SH-SY5Y (cell line): ENCODE measurements around the gene CMTM2.

Source experiments
- GATA2 ChIP-seq: IDR thresholded peaks from 2 replicates; pipeline ENCODE4 v1.6.1; 2011; ENCODE audit warnings: mild to moderate bottlenecking, low read depth, low read length
- GATA3 ChIP-seq: IDR thresholded peaks from 2 replicates; pipeline ENCODE4 v1.6.1; 2011; ENCODE audit warnings: low read depth, mild to moderate bottlenecking, low read length, moderate library complexity

DNA sequence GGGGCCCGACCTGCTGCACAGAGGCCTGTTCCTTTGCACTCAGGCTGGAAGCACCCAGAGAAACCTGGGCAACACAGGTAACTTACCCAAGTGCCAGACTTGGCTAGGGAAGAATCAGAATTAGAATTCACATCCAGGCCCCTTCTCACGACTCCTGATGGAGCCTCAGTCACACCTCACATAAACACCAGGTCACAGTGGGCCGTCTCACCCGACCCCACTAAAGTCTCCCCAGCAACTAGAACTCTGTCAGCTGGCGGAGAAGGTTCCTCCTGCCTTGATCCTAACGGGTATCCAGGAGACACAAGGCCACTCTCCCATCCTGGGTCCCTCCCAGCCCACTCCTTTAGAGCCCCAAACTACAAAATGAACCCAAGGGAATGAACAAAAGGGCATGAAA lies 35.7 kb upstream of the CMTM2 start:
- TF ChIP-seq GATA3 (no peak), GATA2 (no peak)
